Uterus (tissue), 4 donors: ENCODE results near the gene DFFA. TPM values are rescaled to one million over a fixed set of nuclear protein-coding genes. Genes with fewer than 3 reads are reported as not detected.

ENCODE experiments used
- DNase-seq, 2 donors: peaks; one replicate each; pipeline ENCODE4 v3.0.0-alpha.2; 2019 to 2020
- H3K27ac ChIP-seq, 2 donors: fragments of 200-600 bp; sonication (generic); 1 replicate in 1 of 2; 2 replicates in 1 of 2; pipeline ENCODE4 v1.5.1; 2016 to 2018
- H3K27me3 ChIP-seq, 2 donors: fragments of 200-600 bp; sonication (generic); one replicate each; pipeline ENCODE4 v1.5.1; 2018 to 2019; ENCODE audit warnings: control low read depth in 1 of 2
- H3K36me3 ChIP-seq, 2 donors: fragments of 200-600 bp; sonication (generic); one replicate each; pipeline ENCODE4 v1.5.1; 2019; ENCODE audit warnings: control low read depth in 1 of 2
- H3K4me1 ChIP-seq, 2 donors: fragments of 200-600 bp; sonication (generic); one replicate each; pipeline ENCODE4 v1.5.1; 2018 to 2019; ENCODE audit warnings: control low read depth in 1 of 2
- H3K4me3 ChIP-seq, 2 donors: fragments of 200-600 bp; sonication (generic); 1 replicate in 1 of 2; 2 replicates in 1 of 2; pipeline ENCODE4 v1.5.1; 2018 to 2019; ENCODE audit warnings: mild to moderate bottlenecking in 1 of 2
- H3K9me3 ChIP-seq, 2 donors: fragments of 200-600 bp; sonication (generic); one replicate each; pipeline ENCODE4 v1.5.1; 2019; ENCODE audit warnings: control low read depth in 1 of 2
- CTCF ChIP-seq, 4 experiments: fragments of 200-600 bp in 2 of 4; fragments of 450-650 bp in 2 of 4; sonication (generic) in 2 of 4; IDR thresholded peaks; one replicate each; pipeline ENCODE4 v1.5.1; 2016 to 2019; ENCODE audit warnings: antibody characterized with exemption in 4 of 4, mild to moderate bottlenecking in 2 of 4, moderate library complexity in 1 of 4
- POLR2A ChIP-seq, 2 donors: fragments of 450-650 bp; IDR thresholded peaks; one replicate each; pipeline ENCODE4 v1.6.1; 2016; ENCODE audit warnings: antibody characterized with exemption in 2 of 2, mild to moderate bottlenecking in 1 of 2, moderate library complexity in 1 of 2
- intact Hi-C: fragments of 100-400 bp; cut with DNase I; formaldehyde crosslinking; loops from one replicate; pipeline ENCODE4 v1.15.1; 2023; ENCODE audit warnings: low total_unique reads
- total RNA-seq, 4 donors: library from RNA; depleted of rRNA in 3 of 4; stranded (reverse); fragments of >200 nt in 3 of 4; gene quantifications; one replicate each; pipeline versions ENCODE4 v1.1.0 to v1.2.4, GENCODE V29; 2014 to 2023
- donor health status: DM: yes; HTN: yes; CAD: no.

DFFA gene
- total RNA-seq, 4 donors from 2014 or later = 5.1 to 41.6 (median 25.7) TPM

- Histone ChIP-seq H3K4me3 (peak overlapping the region in 1 of 2 donors; percentile 7), H3K27me3 (no peaks in the 10 kb centered on the region), H3K9me3 (no peaks in the 10 kb centered on the region), H3K27ac (peak overlapping the region in 1 of 2 donors; percentile 45), H3K4me1 (no peaks in the 10 kb centered on the region), H3K36me3 (no peaks in the 10 kb centered on the region)
- intact Hi-C loops = loop anchor here (10.0 kb wide), 1 partner anchor 60 kb away; the partner anchor contains the start of gene CENPS
- TF ChIP-seq CTCF (IDR thresholded peaks at IDR 0.05) = peak; percentile 73 to 82 (median 80)
- TF ChIP-seq POLR2A (IDR thresholded peaks at IDR 0.05) = no peak
- peak; percentile 64 to 73 for DNase-seq
Observed at GRCh38 chr1:10494754-10495474, 22.6 kb upstream of the DFFA start.

GRCh38 chr1:10494418-10494753, 22.1 kb upstream of the DFFA start:
- Histone ChIP-seq H3K4me3 (no peak overlapping the region), H3K27me3 (no peaks in the 10 kb centered on the region), H3K4me1 (no peaks in the 10 kb centered on the region), H3K9me3 (no peaks in the 10 kb centered on the region), H3K27ac (no peak overlapping the region), H3K36me3 (no peaks in the 10 kb centered on the region)
- intact Hi-C loops = loop anchor here (10.0 kb wide), 1 partner anchor 60 kb away; the partner anchor contains the start of gene CENPS
- no peak for TF ChIP-seq CTCF (IDR thresholded peaks at IDR 0.05)
- TF ChIP-seq POLR2A (IDR thresholded peaks at IDR 0.05) = no peak
- no peak for DNase-seq

- Histone ChIP-seq H3K27ac (no peak overlapping the region), H3K36me3 (no peaks in the 10 kb centered on the region), H3K4me1 (no peaks in the 10 kb centered on the region), H3K27me3 (no peaks in the 10 kb centered on the region), H3K4me3 (no peak overlapping the region), H3K9me3 (peaks cover 0 to 3% of the 10 kb centered on the region in 2 donors)
- TF ChIP-seq POLR2A (IDR thresholded peaks at IDR 0.05) (no peak), CTCF (IDR thresholded peaks at IDR 0.05) (no peak)
- intact Hi-C loops = loop anchor here (10.0 kb wide), 1 partner anchor 56 kb away; the partner anchor contains the start of gene CENPS
- DNase-seq = no peak
Observed at GRCh38 chr1:10490286-10490970, 18.1 kb upstream of the DFFA start.

- no peak for DNase-seq
- no peak overlapping the region for H3K27ac ChIP-seq
- no peaks in the 10 kb centered on the region for H3K36me3 ChIP-seq
- no peak for TF ChIP-seq POLR2A (IDR thresholded peaks at IDR 0.05)
- no peak for TF ChIP-seq CTCF (IDR thresholded peaks at IDR 0.05)
- intact Hi-C loops = loop anchor here (10.0 kb wide), 1 partner anchor 55 kb away; the partner anchor contains the start of gene CENPS
- H3K9me3 ChIP-seq = peaks cover 0 to 3% of the 10 kb centered on the region in 2 donors
- H3K27me3 ChIP-seq = no peaks in the 10 kb centered on the region
- no peaks in the 10 kb centered on the region for H3K4me1 ChIP-seq
- H3K4me3 ChIP-seq = no peak overlapping the region
Observed at GRCh38 chr1:10489291-10490055, 17.1 kb upstream of the DFFA start.
